ENCODE data around the gene TAF1C.
"Not testable (repeated sequence)": the region's sequence is repeated elsewhere in the genome, so short reads cannot be mapped to it uniquely, and the experiment has no call there.

Gene TAF1C, protein sequence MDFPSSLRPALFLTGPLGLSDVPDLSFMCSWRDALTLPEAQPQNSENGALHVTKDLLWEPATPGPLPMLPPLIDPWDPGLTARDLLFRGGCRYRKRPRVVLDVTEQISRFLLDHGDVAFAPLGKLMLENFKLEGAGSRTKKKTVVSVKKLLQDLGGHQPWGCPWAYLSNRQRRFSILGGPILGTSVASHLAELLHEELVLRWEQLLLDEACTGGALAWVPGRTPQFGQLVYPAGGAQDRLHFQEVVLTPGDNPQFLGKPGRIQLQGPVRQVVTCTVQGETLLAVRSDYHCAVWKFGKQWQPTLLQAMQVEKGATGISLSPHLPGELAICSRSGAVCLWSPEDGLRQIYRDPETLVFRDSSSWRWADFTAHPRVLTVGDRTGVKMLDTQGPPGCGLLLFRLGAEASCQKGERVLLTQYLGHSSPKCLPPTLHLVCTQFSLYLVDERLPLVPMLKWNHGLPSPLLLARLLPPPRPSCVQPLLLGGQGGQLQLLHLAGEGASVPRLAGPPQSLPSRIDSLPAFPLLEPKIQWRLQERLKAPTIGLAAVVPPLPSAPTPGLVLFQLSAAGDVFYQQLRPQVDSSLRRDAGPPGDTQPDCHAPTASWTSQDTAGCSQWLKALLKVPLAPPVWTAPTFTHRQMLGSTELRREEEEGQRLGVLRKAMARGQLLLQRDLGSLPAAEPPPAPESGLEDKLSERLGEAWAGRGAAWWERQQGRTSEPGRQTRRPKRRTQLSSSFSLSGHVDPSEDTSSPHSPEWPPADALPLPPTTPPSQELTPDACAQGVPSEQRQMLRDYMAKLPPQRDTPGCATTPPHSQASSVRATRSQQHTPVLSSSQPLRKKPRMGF

DNA sequence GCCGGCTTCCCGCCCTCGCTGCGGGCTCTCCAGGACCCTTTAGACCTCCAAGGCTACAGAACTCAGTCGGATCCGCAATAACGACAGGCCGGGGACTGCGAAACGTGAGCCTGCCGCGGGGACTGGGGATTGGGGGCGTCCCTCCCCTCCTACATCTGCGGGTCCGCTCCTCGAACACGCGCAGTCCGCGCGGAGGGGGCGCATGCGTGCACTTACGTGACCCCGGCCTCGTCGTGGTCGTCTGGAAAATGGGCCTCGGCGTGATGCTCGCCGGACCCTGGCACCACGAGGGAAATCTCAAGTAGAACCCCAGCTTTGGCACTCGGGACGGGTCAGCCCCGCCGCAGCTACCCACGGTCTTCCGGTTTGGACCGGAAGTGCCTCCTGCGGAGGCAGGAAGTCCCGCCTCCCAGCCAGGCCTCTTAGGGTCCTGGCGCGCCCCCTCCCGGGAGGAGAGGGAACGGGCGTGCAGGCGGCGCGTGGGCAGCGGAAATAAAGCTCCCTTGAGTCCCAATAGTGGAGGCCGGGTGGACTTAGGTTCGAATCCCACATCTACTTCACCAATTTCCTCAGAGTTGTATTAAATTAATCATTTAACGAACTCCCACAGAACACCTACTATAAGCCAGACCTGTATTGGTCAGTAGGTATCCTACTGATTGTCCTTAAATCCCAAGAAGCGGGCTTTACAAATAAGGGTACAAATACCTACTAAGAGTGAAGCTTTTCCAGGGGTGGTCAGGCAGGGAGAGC, at the start of gene TAF1C:
Gene TAF1C (minus strand): TSS at position 373 of the 753 bp plus-strand sequence. CDS start 2,069 bp downstream, outside the sequence.
- in situ Hi-C loops (cut with HindIII; ENCODE audit: low sequenced_read_pairs): no loop called here

DNA sequence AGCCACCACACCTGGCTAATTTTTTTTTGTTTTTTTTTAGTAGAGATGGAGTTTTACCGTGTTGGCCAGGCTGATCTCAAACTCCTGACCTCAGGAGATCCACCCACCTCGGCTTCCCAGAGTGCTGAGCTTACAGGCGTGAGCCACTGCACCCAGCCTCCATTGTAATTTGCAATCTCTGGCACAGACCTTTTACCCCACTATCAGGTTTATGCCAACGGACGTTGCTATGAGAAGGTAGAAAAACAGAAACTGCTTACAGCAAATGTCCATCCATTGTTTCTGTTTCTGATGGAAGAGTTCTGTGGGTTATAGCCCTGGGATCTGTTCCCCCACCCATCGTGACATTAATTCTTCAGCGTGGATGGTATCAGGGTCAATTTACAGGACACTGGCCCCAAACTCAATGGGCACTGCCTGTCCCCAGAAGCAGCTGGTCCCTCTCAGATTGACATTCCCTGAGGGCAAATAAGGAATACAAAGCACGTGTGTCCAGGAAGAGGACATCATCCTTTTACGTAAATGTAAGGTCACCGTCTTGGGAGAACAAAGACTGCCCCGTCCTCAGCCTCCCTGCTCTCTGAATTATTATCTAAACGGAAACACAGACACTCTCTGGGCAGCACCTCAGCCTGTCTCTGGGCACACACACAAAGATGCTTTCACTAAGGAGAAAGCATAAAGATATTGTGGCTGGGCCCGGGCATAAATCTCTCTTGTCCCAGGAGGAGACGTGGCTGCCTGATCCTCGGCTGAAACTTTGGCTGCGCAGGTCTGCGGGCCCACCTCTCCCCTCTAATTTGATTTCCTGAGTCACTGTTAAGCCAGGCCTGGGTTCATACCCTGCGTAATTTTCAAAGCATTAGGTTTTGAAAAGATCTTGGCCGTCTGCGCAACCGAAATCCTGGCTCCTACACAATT, 47.7 kb upstream of the TAF1C start:
- in situ Hi-C loops (cut with HindIII; ENCODE audit: low sequenced_read_pairs): no loop called here

DNA sequence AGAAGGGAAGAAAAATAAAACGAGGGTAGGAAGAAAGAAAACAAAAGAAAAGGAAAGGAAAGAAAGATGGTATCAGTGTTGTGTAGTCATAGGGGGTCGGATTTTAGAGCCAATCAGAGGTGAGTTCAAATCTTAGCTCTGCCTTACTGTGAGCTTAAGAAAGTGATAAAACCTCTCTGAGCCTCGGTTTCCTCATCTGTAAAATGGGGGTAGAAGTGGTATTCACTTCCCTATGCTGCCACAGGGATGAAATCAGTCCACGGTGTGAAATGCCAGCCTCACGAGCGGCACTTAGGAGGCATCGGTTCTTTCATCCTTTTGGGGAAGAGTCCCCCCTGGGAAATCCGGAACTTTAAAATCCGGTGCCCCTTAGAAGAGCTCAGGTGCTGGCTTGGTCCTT, 46.9 kb upstream of the TAF1C start:
- in situ Hi-C loops (cut with HindIII; ENCODE audit: low sequenced_read_pairs): no loop called here

DNA sequence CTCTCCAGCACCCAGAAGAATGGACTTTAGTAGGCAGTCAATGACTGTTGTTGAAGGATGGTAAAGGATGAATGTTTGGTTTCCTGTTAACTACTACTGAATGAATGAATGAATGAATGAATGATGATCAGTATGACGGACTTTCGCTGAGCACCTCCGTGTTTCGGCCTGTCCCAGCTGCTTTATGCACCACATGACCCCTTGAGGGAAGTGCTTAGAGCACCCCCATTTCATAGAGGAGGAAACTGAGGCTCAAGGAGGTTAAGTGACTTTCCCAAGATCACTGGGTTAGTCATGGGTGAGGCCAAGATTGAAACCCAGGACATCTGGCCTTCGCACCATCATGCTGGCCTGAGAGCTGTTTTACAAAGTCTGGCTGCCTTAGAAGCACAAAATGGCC, 46.1 kb upstream of the TAF1C start:
- in situ Hi-C loops (cut with HindIII; ENCODE audit: low sequenced_read_pairs): no loop called here

DNA sequence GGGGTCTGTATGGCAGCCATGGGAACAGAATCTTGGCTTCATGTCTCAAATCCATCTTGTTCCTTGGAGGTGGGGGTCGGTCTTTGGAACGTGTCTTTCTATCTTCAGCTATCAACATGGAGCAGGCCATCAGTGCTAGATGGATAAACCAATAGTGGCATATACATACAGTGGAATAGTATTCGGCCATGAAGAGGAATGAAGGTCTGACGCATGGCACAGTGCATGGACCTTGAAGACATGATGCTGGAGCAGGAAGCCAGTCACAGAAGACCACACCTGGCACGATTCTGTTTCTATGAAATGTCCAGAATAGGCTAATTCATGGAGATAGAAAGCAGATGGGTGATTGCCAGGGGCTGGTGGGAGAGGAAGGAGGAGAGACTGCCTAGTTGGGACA, 45.2 kb upstream of the TAF1C start:
- in situ Hi-C loops (cut with HindIII; ENCODE audit: low sequenced_read_pairs): no loop called here

DNA sequence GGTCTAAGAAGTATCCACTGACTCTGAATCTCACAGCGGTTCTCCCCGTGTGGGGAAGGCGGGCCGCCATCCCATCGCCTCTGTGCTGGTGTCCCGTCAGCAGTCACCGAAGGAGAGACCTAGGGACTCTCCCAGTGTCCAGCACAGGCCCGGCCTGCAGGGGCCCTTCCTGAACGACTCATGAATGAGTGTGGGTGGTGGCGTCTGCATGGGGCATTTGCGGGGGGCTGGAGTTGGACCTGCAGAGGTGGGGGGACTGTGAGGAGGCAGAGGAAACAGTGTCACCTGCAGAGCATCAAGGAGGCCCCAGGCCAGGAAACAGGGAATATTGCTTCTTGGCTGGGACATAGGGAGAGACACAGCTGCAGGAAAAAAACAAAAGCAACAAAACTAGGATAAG, 42.6 kb upstream of the TAF1C start:
- in situ Hi-C loops (cut with HindIII; ENCODE audit: low sequenced_read_pairs): no loop called here

DNA sequence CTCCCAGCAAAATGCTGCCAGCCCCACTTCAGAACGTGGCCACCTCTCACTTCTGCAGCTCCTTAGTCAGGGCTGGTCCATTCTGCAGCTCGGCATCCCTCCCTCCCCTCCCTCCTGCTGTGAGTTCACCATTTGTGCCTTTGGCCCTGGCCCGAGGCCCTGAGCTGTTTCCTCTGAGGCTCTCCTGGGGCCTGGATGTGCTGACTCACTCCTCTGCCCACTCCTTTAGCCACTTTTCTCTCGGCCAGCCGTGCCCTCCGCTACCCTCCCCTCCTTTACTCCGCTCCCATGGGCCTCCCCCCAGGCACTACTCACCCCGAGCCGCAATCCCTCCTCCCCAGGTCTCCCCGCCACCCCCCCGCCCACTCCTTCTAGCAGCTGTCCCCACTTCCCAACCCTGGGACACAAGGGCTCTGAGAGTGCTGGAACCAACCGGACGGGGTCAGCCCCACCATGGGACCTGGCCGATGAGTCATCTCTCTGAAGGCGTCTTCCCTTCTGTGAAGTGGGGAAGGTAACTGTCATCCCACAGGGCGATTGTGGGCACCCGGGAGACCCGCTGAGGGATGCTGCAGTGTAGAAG, 41.5 kb upstream of the TAF1C start:
- in situ Hi-C loops (cut with HindIII; ENCODE audit: low sequenced_read_pairs): no loop called here

DNA sequence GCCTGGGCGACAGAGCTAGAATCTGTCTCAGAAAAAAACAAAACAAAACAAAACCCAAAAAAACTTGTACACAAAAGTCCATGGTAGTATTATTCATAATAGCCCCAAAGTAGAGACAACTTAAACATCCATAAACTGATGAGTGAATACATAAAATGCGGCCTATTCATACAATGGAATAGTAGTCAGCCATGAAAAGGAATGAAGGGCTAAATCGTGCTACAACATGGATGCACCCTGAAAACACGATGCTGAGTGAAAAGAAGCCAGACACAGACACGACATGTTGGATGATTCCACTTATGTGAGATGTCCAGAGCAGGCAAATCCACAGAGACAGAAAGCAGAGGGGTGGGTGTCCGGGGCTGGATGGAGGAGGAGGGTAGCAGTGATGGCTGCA, 40.7 kb upstream of the TAF1C start:
- in situ Hi-C loops (cut with HindIII; ENCODE audit: low sequenced_read_pairs): no loop called here

DNA sequence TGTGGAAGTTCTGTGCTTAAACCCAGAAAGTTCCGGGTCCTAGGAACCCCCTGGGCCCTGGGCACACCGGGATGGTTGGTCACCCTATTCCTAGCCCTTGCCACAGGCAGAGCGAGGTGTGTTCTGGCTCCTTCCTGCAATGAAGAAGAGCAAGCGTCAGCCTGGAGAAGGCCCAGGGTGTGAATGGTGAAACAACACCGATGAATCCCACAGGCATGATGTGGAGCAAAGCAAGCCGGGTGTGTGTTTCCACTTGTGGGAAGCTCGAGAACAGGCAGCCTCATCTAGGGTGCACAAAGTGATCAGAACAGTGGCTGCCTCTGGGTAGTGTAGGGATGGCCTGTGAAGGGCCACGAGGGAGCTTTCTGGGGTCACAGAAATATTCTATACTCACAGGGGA, 39.2 kb upstream of the TAF1C start:
- in situ Hi-C loops (cut with HindIII; ENCODE audit: low sequenced_read_pairs): no loop called here

DNA sequence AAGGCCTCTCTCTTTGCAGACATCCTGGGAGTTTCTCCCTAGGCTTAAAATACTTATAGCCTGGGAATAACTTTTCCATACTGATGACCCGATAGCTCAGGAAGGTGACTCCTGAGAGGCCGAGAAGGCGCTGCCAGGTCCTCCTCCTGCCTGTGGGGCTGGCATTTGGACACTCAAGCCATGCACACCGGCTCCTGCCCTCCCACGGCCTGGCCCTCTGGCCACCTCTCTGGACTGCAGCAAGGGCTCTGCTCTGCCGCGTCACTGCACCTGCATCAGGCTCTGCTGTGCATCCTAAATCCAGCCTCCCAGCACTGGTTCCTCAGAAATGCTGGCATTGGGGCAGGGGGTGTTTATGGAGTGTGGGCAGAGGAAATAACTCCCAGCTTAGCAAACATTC, 38.7 kb upstream of the TAF1C start:
- in situ Hi-C loops (cut with HindIII; ENCODE audit: low sequenced_read_pairs): no loop called here

DNA sequence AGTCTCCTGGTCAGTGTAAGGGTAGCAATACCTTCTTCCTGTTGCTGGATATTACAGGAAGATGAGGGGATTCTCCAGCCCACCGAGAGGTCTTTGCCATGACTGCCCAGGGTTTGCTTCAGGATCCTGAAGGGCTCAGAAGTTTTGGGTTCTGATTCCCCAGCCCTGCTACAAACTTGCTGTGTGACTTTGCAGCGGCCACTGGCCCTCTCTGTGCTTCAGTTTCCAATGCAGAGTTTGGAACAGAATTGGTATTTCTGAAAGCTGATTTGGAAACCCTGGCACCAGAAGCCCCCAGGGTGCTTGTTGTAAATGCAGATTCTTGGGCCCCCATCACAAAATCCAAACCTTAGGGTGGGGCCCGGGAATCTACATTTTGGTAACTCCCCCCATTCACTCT, 38.3 kb upstream of the TAF1C start:
- in situ Hi-C loops (cut with HindIII; ENCODE audit: low sequenced_read_pairs): no loop called here

DNA sequence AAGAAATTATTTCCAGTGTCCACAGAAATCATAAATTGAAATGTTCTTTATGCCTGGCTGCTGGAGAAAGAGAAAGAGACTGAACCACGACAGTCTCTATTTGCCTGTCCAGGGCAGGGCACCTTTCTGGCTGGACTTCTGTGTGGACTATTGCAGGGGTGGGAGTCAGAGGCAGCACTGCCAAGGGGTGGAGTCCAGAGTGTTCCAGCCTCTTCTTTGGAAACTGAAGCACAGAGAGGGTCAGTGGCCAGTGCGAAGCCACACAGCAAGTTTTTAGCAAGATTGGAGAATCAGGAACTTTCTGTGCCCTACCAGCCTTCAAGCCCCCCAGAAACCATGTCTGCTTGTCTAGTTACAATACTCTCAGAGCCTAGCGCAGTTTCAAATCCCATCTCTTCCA, 37.7 kb upstream of the TAF1C start:
- in situ Hi-C loops (cut with HindIII; ENCODE audit: low sequenced_read_pairs): no loop called here

DNA sequence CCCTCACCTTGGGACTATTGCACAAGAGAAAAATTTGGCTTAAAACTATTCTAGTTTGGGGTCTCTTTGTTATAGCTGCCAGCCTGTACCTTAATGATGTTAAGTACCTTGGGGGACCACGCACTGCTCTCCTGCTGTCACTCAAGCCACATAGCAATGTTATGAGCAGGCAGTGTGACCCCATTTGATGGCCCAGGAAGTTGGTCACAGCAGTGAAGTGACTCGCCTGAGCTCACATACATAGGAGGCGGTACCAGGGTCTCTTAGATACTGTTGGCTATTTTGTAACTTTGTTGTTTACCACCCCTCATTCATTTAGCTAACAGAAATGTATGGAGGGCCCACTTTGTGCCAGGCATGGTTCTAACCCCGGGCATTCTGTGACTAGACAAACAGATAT, 36.6 kb upstream of the TAF1C start:
- in situ Hi-C loops (cut with HindIII; ENCODE audit: low sequenced_read_pairs): no loop called here

DNA sequence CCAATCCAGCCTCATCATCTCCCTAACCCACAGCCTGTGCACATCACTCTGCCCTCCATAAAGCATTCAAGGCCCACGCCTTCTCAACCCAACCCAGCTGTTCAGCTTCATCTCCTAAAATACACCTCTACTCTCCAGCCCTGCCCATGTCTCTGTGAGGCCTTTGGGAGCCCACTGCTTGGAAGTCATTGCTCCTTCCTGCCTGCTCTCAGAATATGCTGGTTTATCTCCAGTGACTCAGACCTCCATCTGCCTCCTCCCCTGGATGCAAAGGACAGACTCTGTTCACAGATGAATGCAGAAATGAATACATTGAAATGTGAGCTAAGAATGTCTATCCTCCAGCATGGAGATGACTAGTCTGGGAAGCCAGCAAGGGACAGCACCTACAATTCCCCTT, 34.0 kb upstream of the TAF1C start:
- in situ Hi-C loops (cut with HindIII; ENCODE audit: low sequenced_read_pairs): no loop called here

DNA sequence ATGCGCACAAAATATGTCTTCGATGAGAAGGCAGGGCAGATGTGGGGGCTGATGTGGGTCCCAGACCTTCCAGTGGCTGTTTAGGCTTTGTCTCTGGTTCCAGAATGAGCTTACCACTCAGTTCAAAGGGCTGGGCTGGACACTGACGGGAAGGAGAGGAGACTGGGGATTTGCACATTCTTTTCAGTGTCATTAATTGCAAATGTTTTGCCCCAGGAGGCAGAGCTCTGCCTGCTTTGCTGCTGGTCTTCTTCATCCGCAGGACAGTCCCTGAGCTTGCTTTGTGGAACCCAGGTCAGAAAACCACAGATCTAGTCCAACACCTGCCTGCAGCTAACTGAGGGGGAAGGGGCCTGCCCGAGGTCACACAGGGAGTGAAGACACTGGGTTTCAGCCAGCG, 32.1 kb upstream of the TAF1C start:
- in situ Hi-C loops (cut with HindIII; ENCODE audit: low sequenced_read_pairs): no loop called here

DNA sequence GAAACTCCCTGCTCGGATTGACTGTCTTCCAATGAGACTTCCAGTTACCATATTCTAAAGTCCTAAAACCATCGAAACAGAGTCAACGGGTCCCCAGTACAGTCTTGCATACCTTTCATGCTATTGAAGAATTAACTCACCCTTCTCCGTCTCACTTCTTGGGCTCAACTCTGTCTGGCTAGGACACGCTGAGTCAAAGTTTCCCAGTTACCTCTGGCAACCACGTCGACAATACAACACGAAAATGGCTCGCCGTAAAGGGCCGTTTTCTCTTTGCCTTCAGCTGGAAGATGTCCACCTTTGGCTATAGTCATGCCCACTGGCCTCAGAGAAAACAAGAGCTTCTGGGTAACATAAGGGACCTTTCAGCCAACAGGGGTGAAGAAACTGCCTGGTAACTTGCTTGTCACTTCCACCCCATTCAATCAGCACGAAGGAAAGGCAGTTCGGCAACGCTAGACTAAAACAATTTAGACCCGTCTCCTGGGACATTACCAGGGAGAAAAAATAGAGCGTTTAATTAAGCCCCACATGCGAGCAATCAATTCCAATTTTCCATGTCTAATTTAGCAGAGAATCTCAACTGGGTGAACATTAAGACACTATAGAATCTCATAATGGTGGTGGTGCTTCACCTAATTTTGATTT, 31.4 kb upstream of the TAF1C start:
- in situ Hi-C loops (cut with HindIII; ENCODE audit: low sequenced_read_pairs): no loop called here

DNA sequence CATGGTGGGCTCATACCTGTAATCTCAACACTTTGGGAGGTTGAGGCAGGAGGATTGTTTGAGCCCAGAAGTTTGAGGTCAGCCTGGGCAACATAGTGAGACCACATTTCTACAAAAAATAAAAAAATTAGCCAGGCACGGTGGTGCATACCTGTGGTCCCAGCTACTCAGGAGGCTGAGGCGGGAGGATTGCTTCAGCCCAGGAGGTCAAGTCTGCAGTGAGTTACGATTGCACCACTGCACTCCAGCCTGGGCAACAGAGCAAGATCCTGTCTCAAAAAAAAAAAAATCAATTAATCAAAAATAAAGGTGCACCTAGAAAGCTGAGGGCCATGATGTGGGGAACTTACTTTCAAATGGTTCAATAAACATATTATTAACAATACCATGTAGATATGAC, 29.3 kb upstream of the TAF1C start:
- in situ Hi-C loops (cut with HindIII; ENCODE audit: low sequenced_read_pairs): not testable (repeated sequence)

DNA sequence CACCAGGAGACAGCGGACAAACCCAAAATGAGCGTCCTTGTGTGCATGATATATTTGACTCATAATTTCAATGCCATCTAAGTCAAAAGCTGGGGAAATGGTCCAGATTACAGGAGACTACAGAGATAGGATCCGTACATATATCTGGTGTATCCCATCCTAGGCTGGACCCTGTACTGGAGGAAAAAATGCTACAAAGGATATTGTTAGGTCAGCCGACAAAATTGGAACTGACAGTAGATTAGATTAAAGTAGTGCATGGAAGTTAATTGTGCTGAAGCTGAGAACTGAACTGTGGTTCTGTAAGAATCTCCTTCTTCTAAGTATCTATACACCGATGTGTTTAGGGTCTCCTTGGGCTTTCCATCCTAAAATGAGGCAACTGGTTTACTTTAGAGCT, 28.7 kb upstream of the TAF1C start:
- in situ Hi-C loops (cut with HindIII; ENCODE audit: low sequenced_read_pairs): no loop called here

DNA sequence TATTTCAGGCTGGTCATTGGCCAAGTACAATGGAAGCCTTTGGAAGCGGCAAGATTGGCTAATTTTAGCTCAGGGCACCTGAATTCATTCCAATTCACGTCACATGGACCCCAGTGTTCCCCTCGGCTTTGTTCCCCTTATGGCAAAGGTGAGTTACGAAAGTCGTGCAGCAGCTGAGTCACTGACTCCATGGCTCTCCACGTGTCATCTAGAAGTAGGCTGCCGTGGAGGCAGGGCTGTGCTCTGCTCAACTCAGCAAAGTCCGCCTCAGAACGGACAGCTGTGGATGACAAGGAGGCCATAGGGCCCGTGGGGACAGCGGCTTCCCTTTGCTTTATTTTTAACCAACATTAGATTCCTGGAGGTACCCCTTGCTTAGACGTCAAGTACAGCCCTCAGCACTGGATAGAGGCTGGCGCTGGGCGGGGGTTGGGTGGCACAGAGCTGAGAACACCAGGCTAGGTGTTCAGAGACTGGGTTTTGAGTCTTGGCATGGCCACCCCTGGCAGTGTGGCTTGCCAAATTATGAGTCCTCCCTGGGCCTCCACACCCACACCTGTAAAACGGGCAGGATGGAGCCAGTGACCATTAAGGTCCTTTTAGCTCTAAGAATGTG, 27.7 kb upstream of the TAF1C start:
- in situ Hi-C loops (cut with HindIII; ENCODE audit: low sequenced_read_pairs): no loop called here

All from DLD1 (cell line).